Endothelial cell of umbilical vein (primary cell): ENCODE measurements around the gene TMEM191C.
"Not testable (repeated sequence)": the region's sequence is repeated elsewhere in the genome, so short reads cannot be mapped to it uniquely, and the experiment has no call there.

Source experiments
- CTCF ChIP-seq, 2 donors: IDR thresholded peaks; 1 replicate in 1 of 2; 2 replicates in 1 of 2; pipeline ENCODE4 v1.5.1; 2011; ENCODE audit warnings: low read length in 2 of 2, mild to moderate bottlenecking in 2 of 2, moderate library complexity in 2 of 2, control low read depth in 1 of 2, inconsistent platforms in 1 of 2, low read depth in 1 of 2; ENCODE audit not compliant: insufficient read depth in 1 of 2; ENCODE audit errors: extremely low read depth in 1 of 2
- EZH2 ChIP-seq: IDR thresholded peaks from 2 replicates; pipeline ENCODE4 v1.6.1; 2012; ENCODE audit warnings: borderline replicate concordance, low read depth, mild to moderate bottlenecking, moderate library complexity, low read length, inconsistent platforms; ENCODE audit not compliant: severe bottlenecking
- FOS ChIP-seq: IDR thresholded peaks from 2 replicates; pipeline ENCODE4 v1.6.1; 2011; ENCODE audit warnings: mild to moderate bottlenecking, low read length, moderate library complexity, borderline replicate concordance; ENCODE audit not compliant: insufficient read depth
- GATA2 ChIP-seq: IDR thresholded peaks from 2 replicates; pipeline ENCODE4 v1.7.0; 2011; ENCODE audit warnings: low read depth, mild to moderate bottlenecking, moderate library complexity, mixed read lengths, low read length; ENCODE audit not compliant: insufficient read length, insufficient read depth
- JUN ChIP-seq: IDR thresholded peaks from 2 replicates; pipeline ENCODE4 v1.6.1; 2011; ENCODE audit warnings: borderline replicate concordance, low read depth; ENCODE audit not compliant: insufficient read length, insufficient read depth
- MAX ChIP-seq: IDR thresholded peaks from 2 replicates; pipeline ENCODE4 v1.6.1; 2011; ENCODE audit not compliant: insufficient read depth, insufficient read length
- MYC ChIP-seq: IDR thresholded peaks from one replicate; pipeline ENCODE4 v1.6.1; 2011; ENCODE audit warnings: mild to moderate bottlenecking, low read depth, low read length
- POLR2A ChIP-seq: IDR thresholded peaks from 2 replicates; pipeline ENCODE4 v1.6.1; 2012; ENCODE audit warnings: low read depth, mild to moderate bottlenecking, control low read depth, low read length
- POLR2AphosphoS5 ChIP-seq: IDR thresholded peaks from 2 replicates; pipeline ENCODE4 v1.6.1; 2012; ENCODE audit warnings: low read depth, mild to moderate bottlenecking, control low read depth, low read length, moderate library complexity; ENCODE audit not compliant: insufficient read depth

GRCh38 chr22:21512022-21512421, 44.8 kb downstream of the TMEM191C start:
- not testable (repeated sequence) for TF ChIP-seq CTCF (IDR thresholded peaks at IDR 0.05; ENCODE audit: extremely low read depth in 1 of 2, insufficient read depth in 1 of 2, low read depth in 1 of 2, low read length in 2 of 2); POLR2AphosphoS5; POLR2A; MAX; EZH2; JUN; MYC; FOS; GATA2
